Measurements from ENCODE around the gene TMEM54.

TMEM54 gene

GRCh38 chr1:32881291-32881690, 19.9 kb downstream of the TMEM54 start:
- Histone ChIP-seq H3K9ac (ENCODE audit: low read length) (no peak overlapping the region), H3F3A (ENCODE audit: insufficient read depth, low read length) (no peaks in the 10 kb centered on the region), H3K27me3 (replicated peaks; ENCODE audit: insufficient read depth, low read length) (peaks cover 25% of the 10 kb centered on the region), H3K4me1 (ENCODE audit: low read length) (no peaks in the 10 kb centered on the region), H3K9me2 (replicated peaks; ENCODE audit: insufficient read depth, low read length) (no peaks in the 10 kb centered on the region), H3K27ac (ENCODE audit: low read length) (no peak overlapping the region), H3K4me2 (ENCODE audit: low read depth, low read length) (no peak overlapping the region), H3K36me3 (replicated peaks; ENCODE audit: insufficient read depth, low read length) (no peaks in the 10 kb centered on the region), H3K9me3 (replicated peaks; ENCODE audit: insufficient read depth, low read length) (no peaks in the 10 kb centered on the region), H2AFZ (ENCODE audit: low read length) (no peak overlapping the region), H4K20me1 (ENCODE audit: insufficient read depth, low read length) (no peaks in the 10 kb centered on the region), H3K4me3 (ENCODE audit: low read length) (no peak overlapping the region), H3K79me2 (ENCODE audit: low read length) (no peaks in the 10 kb centered on the region)
- DNase-seq: no peak
- TF ChIP-seq EZH2phosphoT487 (IDR thresholded peaks at IDR 0.05; ENCODE audit: low read length) (no peak), CTCF (IDR thresholded peaks at IDR 0.05; ENCODE audit: low read length) (no peak), EZH2 (optimal IDR thresholded peaks at IDR 0.05; ENCODE audit: low read depth, low read length) (no peak)

GRCh38 chr1:32878637-32879041, 22.6 kb downstream of the TMEM54 start:
- Histone ChIP-seq H3K9me2 (replicated peaks; ENCODE audit: insufficient read depth, low read length) (no peaks in the 10 kb centered on the region), H2AFZ (ENCODE audit: low read length) (no peak overlapping the region), H4K20me1 (ENCODE audit: insufficient read depth, low read length) (no peaks in the 10 kb centered on the region), H3K36me3 (replicated peaks; ENCODE audit: insufficient read depth, low read length) (no peaks in the 10 kb centered on the region), H3K27me3 (replicated peaks; ENCODE audit: insufficient read depth, low read length) (0 out of 2 replicates have a peak, but pooled peaks cover under 1% of the 10 kb centered on the region), H3K4me1 (ENCODE audit: low read length) (no peaks in the 10 kb centered on the region), H3K4me3 (ENCODE audit: low read length) (no peak overlapping the region), H3K9ac (ENCODE audit: low read length) (no peak overlapping the region), H3K27ac (ENCODE audit: low read length) (no peak overlapping the region), H3K4me2 (ENCODE audit: low read depth, low read length) (no peak overlapping the region), H3K79me2 (ENCODE audit: low read length) (no peaks in the 10 kb centered on the region), H3K9me3 (replicated peaks; ENCODE audit: insufficient read depth, low read length) (no peaks in the 10 kb centered on the region), H3F3A (ENCODE audit: insufficient read depth, low read length) (no peaks in the 10 kb centered on the region)
- DNase-seq: no peak
- TF ChIP-seq EZH2 (optimal IDR thresholded peaks at IDR 0.05; ENCODE audit: low read depth, low read length): no peak
- TF ChIP-seq CTCF (IDR thresholded peaks at IDR 0.05; ENCODE audit: low read length): no peak
- TF ChIP-seq EZH2phosphoT487 (IDR thresholded peaks at IDR 0.05; ENCODE audit: low read length): no peak

GRCh38 chr1:32878183-32878582, 23.0 kb downstream of the TMEM54 start:
- Histone ChIP-seq H3F3A (ENCODE audit: insufficient read depth, low read length) (no peaks in the 10 kb centered on the region), H2AFZ (ENCODE audit: low read length) (no peak overlapping the region), H3K27me3 (replicated peaks; ENCODE audit: insufficient read depth, low read length) (no peaks in the 10 kb centered on the region), H3K9me3 (replicated peaks; ENCODE audit: insufficient read depth, low read length) (no peaks in the 10 kb centered on the region), H3K9me2 (replicated peaks; ENCODE audit: insufficient read depth, low read length) (no peaks in the 10 kb centered on the region), H3K4me1 (ENCODE audit: low read length) (no peaks in the 10 kb centered on the region), H3K4me2 (ENCODE audit: low read depth, low read length) (no peak overlapping the region), H3K4me3 (ENCODE audit: low read length) (no peak overlapping the region), H3K9ac (ENCODE audit: low read length) (no peak overlapping the region), H3K27ac (ENCODE audit: low read length) (no peak overlapping the region), H3K36me3 (replicated peaks; ENCODE audit: insufficient read depth, low read length) (no peaks in the 10 kb centered on the region), H3K79me2 (ENCODE audit: low read length) (no peaks in the 10 kb centered on the region), H4K20me1 (ENCODE audit: insufficient read depth, low read length) (no peaks in the 10 kb centered on the region)
- TF ChIP-seq EZH2 (optimal IDR thresholded peaks at IDR 0.05; ENCODE audit: low read depth, low read length) (no peak), CTCF (IDR thresholded peaks at IDR 0.05; ENCODE audit: low read length) (no peak), EZH2phosphoT487 (IDR thresholded peaks at IDR 0.05; ENCODE audit: low read length) (no peak)
- DNase-seq: no peak

Data from MM.1S (cell line).